Thymus (tissue), 11 donors: ENCODE data around the gene LARGE1. TPM values are rescaled to one million over a fixed set of nuclear protein-coding genes. Genes with fewer than 3 reads are reported as not detected.

ENCODE experiments used
- DNase-seq, 9 donors: peaks; one replicate each; pipeline ENCODE4 v3.0.0-alpha.2; 2013; ENCODE audit warnings: low spot score in 9 of 9, low read depth in 6 of 9, missing footprints in 1 of 9
- H3K27ac ChIP-seq, 2 donors: one replicate each; pipeline ENCODE4 v1.5.1; 2013; ENCODE audit warnings: control low read depth in 1 of 2, low read depth in 1 of 2, low read length in 1 of 2, mild to moderate bottlenecking in 1 of 2, moderate library complexity in 1 of 2
- H3K27me3 ChIP-seq, 2 donors: one replicate each; pipeline ENCODE4 v1.5.1; 2013; ENCODE audit warnings: low read length in 1 of 2; ENCODE audit not compliant: control insufficient read depth in 2 of 2, insufficient read depth in 1 of 2
- H3K36me3 ChIP-seq, 2 donors: one replicate each; pipeline ENCODE4 v1.5.1; 2013; ENCODE audit warnings: low read length in 1 of 2, mild to moderate bottlenecking in 1 of 2, moderate library complexity in 1 of 2; ENCODE audit not compliant: control insufficient read depth in 2 of 2, insufficient read depth in 2 of 2
- H3K4me1 ChIP-seq, 2 donors: one replicate each; pipeline ENCODE4 v1.5.1; 2013; ENCODE audit warnings: low read length in 2 of 2; ENCODE audit not compliant: control insufficient read depth in 2 of 2, insufficient read depth in 2 of 2
- H3K4me3 ChIP-seq, 2 donors: one replicate each; pipeline ENCODE4 v1.5.1; 2013; ENCODE audit warnings: low read length in 2 of 2, control low read depth in 1 of 2, mild to moderate bottlenecking in 1 of 2
- H3K9me3 ChIP-seq, 2 donors: one replicate each; pipeline ENCODE4 v1.5.1; 2013; ENCODE audit warnings: low read length in 1 of 2, mild to moderate bottlenecking in 1 of 2; ENCODE audit not compliant: control insufficient read depth in 2 of 2, insufficient read depth in 1 of 2
- WGBS: extraction: QIAGEN DNeasy Blood & Tissue Kit; methylation state at CpG from one replicate; pipeline ENCODE4 v1.1.7; 2013; 5-methylcytosine and 5-hydroxymethylcytosine counted together
- polyA plus RNA-seq: library from polyadenylated mRNA; stranded (reverse); fragments of 200-250 nt; gene quantifications from one replicate; pipeline ENCODE4 v1.2.3, GENCODE V29; 2013
- total RNA-seq: library from RNA; stranded (reverse); fragments of 120-200 nt; gene quantifications from one replicate; pipeline ENCODE4 v1.2.4, GENCODE V29; 2013
- donor health status: healthy.

LARGE1 gene
- total and polyA plus RNA-seq, 2 donors: 1.8 to 3.1 TPM

DNA sequence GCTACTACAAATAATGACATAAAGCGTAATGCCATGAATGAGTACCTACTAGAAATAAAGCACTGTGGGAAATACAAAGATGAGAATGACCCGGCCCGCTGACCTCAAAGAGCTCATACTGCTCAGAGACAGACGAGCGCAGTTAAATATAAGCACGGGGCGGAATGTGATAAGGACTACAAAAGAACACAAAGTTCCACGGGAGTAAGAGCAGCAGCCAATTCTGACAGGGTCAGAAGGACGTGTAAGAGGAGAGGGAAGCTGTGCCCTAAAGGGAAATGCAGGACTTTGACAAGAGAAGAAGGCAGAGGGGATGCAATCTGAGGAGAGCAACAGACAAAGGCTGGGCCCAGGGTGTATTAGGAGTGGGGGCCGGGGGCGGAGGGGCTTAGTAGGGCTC is 314.6 kb downstream of the LARGE1 start:
- Histone ChIP-seq H3K4me3 (no peak overlapping the region), H3K27me3 (no peaks in the 10 kb centered on the region), H3K9me3 (no peaks in the 10 kb centered on the region), H3K27ac (no peak overlapping the region), H3K36me3 (no peaks in the 10 kb centered on the region), H3K4me1 (no peaks in the 10 kb centered on the region)
- DNase-seq: no peak
- WGBS: 82% methylated on average over 11 of the region's 11 CpGs

DNA sequence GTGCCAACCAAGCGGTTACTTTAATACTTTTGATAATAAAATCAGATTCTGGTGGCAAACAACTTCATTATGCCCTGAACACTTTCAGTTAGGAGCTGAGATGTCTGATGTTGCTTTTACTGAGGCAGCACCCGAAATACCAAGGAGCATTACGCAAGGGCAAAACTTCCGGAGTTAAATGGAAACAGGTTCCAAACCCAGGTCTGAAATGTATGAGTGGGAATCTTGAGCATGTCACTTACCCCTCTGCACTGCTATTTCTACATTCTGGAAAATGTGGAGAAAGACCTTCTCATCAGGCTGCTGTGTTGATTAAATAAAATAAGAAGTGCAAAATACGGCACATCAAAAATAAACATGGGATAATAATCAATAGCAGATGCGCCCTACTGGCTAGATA is 315.1 kb downstream of the LARGE1 start:
- no peak overlapping the region for H3K27ac ChIP-seq
- 95% methylated on average over 6 of the region's 6 CpGs for WGBS
- no peaks in the 10 kb centered on the region for H3K27me3 ChIP-seq
- no peaks in the 10 kb centered on the region for H3K4me1 ChIP-seq
- DNase-seq: no peak
- H3K9me3 ChIP-seq: no peaks in the 10 kb centered on the region
- H3K4me3 ChIP-seq: no peak overlapping the region
- no peaks in the 10 kb centered on the region for H3K36me3 ChIP-seq

DNA sequence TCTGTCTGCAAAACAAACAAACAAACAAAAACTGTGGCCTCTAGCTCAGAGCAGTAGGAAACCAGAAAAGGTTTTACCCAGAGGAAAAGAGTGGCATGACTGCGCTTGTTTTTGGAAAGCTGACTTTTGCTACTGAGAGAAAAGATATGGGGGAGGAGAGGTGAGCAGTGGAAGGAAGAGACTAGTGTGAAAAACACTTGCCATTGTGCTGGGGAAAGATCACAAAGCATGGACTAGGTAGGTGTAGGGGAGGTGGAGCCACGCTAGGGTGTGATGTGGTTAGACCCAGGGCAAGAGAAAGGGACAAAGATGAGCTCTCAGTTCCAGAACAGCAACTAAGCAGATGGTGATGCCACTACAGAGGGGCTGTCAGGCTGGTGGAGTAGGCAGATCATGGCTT is 319.2 kb downstream of the LARGE1 start:
- DNase-seq: peak in 1 of 9 donors; percentile 4
- Histone ChIP-seq H3K27me3 (no peaks in the 10 kb centered on the region), H3K9me3 (no peaks in the 10 kb centered on the region), H3K27ac (no peak overlapping the region), H3K4me3 (no peak overlapping the region), H3K4me1 (no peaks in the 10 kb centered on the region), H3K36me3 (no peaks in the 10 kb centered on the region)
- WGBS: 85% methylated on average over 2 of the region's 2 CpGs

DNA sequence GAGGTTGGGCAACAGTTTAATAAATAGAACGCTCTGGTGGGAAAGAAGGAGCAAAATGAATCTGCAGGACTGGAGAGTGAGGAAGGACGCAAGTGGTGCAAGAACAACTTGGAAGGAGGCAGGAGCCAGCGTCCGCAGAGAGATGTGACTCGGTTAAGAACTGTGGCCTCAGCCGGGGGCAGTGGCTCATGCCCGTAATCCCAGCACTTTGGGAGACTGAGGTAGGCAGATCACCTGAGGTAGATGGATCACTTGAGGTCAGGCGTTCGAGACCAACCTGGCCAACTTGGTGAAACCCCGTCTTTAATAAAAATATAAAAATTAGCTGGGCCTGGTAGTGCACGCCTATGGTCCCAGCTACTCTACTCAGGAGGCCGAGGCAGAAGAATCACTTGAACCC is 319.7 kb downstream of the LARGE1 start:
- Histone ChIP-seq H3K27me3 (no peaks in the 10 kb centered on the region), H3K4me3 (no peak overlapping the region), H3K36me3 (no peaks in the 10 kb centered on the region), H3K4me1 (no peaks in the 10 kb centered on the region), H3K9me3 (no peaks in the 10 kb centered on the region), H3K27ac (no peak overlapping the region)
- WGBS: 96% methylated on average over 12 of the region's 12 CpGs
- no peak for DNase-seq

DNA sequence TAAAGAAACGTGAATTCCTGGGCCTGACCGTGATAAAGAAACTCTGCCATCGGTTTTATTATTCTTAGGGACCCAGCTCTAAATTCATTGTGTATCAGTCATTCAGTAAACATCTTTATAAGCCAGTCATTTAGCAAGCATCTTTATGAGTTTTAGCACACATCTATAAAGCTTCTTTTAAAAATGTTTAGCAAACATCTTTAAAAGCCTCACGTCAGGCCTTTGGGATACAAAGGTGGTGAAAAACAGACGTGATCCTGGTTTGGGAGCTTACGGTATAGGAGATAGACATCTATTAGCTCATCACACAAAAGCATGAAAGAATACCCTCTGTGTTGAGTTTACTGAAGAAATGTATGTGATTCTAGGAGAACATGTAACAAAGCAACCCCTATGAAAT is 320.2 kb downstream of the LARGE1 start:
- no peak overlapping the region for H3K4me3 ChIP-seq
- H3K27me3 ChIP-seq: no peaks in the 10 kb centered on the region
- no peak overlapping the region for H3K27ac ChIP-seq
- H3K4me1 ChIP-seq: no peaks in the 10 kb centered on the region
- 93% methylated on average over 6 of the region's 6 CpGs for WGBS
- H3K9me3 ChIP-seq: no peaks in the 10 kb centered on the region
- no peaks in the 10 kb centered on the region for H3K36me3 ChIP-seq
- DNase-seq: no peak

DNA sequence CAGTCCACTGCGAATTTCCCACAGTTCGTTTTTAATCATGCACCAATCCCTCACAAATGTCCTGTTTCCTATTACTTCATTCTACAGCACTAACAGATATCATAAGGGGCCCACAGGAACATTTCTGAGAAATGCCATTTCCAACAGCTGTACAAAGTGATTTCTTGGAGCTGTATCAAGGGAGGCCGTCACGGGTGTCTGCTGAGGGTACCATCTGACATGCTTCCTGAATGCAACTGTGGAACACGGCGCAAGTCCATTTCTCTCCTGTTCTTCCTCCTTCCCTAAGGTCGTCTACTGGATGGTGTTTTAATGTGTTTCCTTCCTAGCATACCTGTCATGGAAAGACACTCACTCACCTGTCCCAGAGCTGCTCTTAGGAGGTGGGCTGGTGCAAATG is 320.7 kb downstream of the LARGE1 start:
- Histone ChIP-seq H3K4me1 (no peaks in the 10 kb centered on the region), H3K27ac (no peak overlapping the region), H3K9me3 (no peaks in the 10 kb centered on the region), H3K36me3 (no peaks in the 10 kb centered on the region), H3K27me3 (no peaks in the 10 kb centered on the region), H3K4me3 (no peak overlapping the region)
- 87% methylated on average over 7 of the region's 7 CpGs for WGBS
- DNase-seq: no peak

DNA sequence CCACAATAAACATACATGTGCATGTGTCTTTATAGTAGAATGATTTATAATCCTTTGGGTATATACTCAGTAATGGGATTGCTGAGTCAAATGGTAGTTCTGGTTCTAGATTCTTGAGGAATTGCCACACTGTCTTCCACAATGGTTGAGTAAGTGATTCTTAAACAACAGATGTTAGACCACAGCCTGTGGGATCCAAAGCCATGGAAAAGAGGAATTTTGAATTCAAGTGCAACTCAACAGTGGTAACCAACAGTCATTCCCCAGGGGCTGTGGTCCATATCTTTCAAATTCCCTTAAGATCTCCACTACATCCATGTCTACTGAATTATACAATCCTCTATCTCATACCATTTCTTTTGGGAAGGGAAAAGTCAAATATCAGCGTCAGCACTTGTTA is 321.5 kb downstream of the LARGE1 start:
- Histone ChIP-seq H3K4me3 (no peak overlapping the region), H3K4me1 (no peaks in the 10 kb centered on the region), H3K9me3 (no peaks in the 10 kb centered on the region), H3K27me3 (no peaks in the 10 kb centered on the region), H3K36me3 (no peaks in the 10 kb centered on the region), H3K27ac (no peak overlapping the region)
- DNase-seq: no peak
- 96% methylated on average over 1 of the region's 1 CpG for WGBS

DNA sequence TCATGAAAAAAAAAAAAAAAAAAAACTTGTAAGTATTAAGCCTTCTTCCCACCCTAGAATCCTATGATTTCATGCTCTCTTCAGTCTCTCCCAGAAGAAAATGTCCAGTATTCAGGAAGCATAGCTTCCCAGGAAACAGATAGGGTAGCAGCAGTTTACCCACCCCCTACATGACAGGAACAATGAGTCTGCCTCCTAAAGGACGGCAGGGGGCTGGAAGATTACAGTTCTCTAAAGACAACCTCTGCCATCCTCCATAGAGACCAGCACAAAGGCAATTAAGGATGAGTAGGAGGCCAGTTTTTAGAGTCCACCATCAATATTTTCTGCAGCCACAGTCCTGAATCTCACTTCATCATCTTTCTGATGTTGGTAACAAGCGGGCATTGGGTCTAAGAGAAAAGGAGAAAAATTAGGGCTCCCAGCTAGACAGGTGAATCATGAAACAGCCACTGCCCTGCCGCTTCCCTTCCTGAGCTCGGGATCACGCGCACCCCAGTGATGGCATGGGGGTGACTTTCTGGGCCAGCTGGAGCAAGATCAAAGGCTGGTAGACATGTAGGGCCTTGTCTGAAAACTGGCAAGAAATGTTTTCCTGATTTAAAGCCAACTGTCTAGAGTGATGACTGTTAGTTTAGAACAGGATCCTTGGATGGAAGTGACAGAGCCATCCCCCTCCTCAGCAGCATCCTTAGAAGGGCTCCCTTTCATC is 322.8 kb downstream of the LARGE1 start:
- H3K4me3 ChIP-seq: no peak overlapping the region
- no peaks in the 10 kb centered on the region for H3K4me1 ChIP-seq
- no peak for DNase-seq
- WGBS: 91% methylated on average over 6 of the region's 6 CpGs
- no peak overlapping the region for H3K27ac ChIP-seq
- H3K36me3 ChIP-seq: no peaks in the 10 kb centered on the region
- H3K27me3 ChIP-seq: no peaks in the 10 kb centered on the region
- no peaks in the 10 kb centered on the region for H3K9me3 ChIP-seq

DNA sequence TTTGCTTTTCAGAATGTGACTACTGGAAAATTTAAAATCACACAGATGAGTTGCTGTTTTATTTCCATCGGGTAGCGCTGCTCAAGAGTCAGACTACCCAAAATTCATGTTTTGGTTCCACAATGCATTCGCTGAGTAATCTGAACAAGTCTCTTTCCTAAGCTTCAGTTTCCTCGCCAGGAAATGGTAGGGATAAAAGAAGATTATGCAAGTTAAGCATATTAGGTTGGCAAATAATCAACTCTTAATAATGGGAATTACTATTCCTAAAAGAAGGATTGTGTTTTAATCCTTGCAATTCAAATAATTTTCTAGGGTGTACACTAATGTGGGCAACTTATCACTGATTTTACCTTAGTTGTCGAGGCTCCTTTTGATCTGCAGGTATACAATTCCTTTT is 326.5 kb downstream of the LARGE1 start:
- H3K27ac ChIP-seq: no peak overlapping the region
- H3K36me3 ChIP-seq: no peaks in the 10 kb centered on the region
- H3K4me3 ChIP-seq: no peak overlapping the region
- H3K27me3 ChIP-seq: no peaks in the 10 kb centered on the region
- no peaks in the 10 kb centered on the region for H3K9me3 ChIP-seq
- 96% methylated on average over 5 of the region's 5 CpGs for whole genome bisulfite sequencing
- no peak for DNase-seq
- H3K4me1 ChIP-seq: no peaks in the 10 kb centered on the region

DNA sequence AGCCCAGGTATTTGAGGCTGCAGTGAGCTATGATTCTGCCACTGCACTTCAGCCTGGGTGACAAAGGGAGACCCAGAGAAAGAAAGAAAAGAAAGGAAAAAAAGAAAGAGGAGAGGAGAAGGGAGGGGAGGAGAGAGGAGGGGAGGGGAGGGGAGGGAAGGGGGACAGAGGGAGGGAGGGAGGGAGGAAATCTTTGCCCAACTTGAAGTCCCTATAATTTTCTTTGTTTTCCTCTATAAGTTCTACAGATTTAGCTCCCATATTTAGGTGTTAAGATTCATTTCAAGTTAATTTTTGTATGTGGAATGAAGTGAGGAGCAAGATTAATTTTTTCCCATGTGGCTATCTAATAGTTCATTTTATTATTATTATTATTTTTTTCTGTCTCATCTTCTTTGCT is 328.3 kb downstream of the LARGE1 start:
- Histone ChIP-seq H3K36me3 (no peaks in the 10 kb centered on the region), H3K27me3 (no peaks in the 10 kb centered on the region), H3K4me1 (no peaks in the 10 kb centered on the region), H3K9me3 (no peaks in the 10 kb centered on the region), H3K4me3 (no peak overlapping the region), H3K27ac (no peak overlapping the region)
- no peak for DNase-seq
